ENCODE results near the gene PTS.

The PTS gene

DNA sequence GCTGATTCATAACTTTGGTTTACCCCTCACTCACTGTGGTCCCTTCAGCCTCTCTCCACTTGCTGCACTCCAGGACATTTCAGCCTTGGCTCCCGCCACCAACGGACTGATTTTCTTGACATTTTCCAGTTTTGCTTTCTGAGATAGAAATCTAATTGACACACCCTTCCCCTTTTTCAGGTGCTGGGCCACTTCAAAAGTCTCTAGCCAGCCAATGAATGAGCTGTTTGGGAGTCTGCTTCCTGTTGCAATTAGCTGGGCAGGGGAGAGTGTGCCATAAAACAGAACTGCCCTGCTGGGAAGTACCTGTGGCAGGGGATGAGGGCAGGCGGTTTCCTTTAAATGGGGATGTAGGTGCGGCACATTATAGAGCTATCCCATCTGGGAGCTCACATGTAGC lies 55.5 kb downstream of the PTS start:
- in situ Hi-C loops (cut with MboI; ENCODE audit: low pct_unique_long_range_greater_than_20kb, low sequenced_read_pairs) = no loop called here
- peak; percentile 40 for DNase-seq
